Activated CD4-positive, alpha-beta T cell treated with anti-CD3 and anti-CD28 coated beads for 1 hour (primary cell): ENCODE data around the gene GUCY1A1.

Experiments
- DNase-seq: peaks from one replicate; pipeline ENCODE4 v3.0.0-alpha.2; 2020

Gene GUCY1A1

GRCh38 chr4:155660436-155660835 lies 6.2 kb upstream of the GUCY1A1 start:
- DNase-seq = no peak

GRCh38 chr4:155665054-155665453 lies 1.6 kb upstream of the GUCY1A1 start:
- DNase-seq = no peak

- DNase-seq = peak; percentile 7
Measured at GRCh38 chr4:155667222-155667567, 547 bp downstream of the GUCY1A1 start.

GRCh38 chr4:155667568-155668511 lies 1.2 kb downstream of the GUCY1A1 start:
- DNase-seq = no peak

GRCh38 chr4:155668707-155669220 lies 2.1 kb downstream of the GUCY1A1 start:
- DNase-seq = no peak

- DNase-seq = no peak
Measured at GRCh38 chr4:155672342-155672741, 5.7 kb downstream of the GUCY1A1 start.

DNA sequence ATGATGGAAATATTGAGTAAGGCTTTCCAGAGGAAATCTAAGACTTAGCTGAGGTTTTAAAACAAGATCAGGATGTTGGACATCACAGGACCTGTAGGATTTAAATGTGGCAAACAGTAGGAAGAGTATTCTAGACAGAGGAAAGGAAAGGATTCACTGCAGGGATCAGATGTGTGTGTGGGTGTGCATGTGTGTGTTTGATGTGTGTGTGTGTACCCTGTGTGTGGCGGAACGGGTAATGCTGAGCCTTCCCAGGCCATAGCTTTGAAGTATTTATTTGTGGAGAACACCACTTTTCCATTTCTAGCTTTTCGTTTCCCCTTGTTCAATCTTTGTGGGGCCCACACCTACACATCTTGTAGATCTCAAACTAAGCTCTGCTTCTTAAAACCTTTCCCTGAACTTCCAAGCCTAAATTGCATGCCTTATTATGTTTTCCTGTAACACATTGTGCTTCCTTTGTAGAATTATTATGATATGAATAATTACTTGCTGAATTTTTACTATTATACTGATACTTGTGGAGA lies 6.9 kb downstream of the GUCY1A1 start:
- no peak for DNase-seq

DNA sequence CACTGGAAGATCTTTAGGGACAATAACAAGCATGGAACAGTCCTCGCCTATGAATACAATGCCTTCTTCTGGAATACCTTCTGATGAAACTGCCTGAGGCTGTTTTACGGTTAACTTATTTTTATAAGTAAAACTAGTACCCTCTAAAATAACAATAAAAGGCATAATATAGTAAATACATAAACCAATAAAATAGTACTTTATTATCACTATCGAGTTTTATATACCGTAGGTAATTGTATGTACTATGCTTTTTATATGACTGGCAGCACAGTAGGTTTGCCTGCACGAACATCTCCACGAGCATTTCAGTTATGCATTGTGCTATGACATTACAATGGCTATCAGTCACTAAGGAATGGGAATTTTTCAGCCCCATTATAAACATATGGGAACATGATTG lies 8.0 kb downstream of the GUCY1A1 start:
- no peak for DNase-seq

DNA sequence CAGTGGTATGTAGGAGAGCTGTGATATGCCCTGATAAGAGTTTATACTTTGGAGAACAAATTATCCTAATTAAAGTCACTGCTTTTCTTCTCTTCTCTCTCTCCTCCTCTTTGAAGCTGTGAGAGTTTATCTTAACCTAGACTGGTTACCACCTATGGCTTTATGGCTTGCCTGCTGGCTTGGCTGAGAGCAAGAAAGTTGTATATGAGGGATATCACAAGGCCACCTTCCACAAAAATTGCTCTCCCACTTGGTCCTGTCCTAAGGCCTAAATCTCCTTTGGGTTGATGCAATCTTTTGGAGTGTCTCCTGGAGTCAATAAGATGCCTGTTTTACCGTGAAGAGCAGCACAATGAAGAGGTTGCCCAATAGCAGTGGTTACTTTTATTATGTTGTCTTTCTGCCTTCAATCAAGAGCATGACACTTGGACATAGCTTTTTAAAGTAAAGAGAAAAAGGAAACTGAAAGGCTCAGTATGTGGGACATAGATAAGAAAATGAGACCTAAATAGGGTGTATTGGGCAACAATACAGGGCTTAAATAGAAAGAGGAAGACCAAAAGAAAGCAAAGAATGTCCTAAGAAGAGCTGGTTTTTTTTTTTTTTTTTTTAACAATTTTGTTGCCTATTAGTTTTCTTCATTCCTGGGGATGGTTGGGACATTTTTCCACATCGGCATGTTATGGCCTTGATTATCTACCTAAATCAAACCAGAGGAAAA lies 9.2 kb downstream of the GUCY1A1 start:
- DNase-seq = no peak

DNA sequence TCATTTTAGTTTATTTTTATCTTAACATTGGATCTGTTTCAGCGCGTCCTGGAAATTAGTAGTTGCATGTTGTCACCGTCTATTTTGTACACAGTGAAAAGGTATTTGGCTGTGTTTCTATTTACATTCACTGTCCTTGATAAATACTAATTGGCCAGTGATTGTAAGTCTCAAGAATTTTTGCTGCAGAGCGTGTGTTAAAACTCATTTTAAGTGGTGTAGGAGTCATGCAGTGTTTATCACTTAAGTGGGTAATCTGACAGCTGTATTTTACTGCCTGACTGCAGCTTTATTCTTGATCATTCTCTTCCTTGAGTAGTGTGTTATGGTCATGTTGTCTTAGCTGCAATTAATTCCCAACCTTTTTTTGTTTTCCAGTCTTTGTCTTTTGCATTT lies 9.8 kb downstream of the GUCY1A1 start:
- no peak for DNase-seq

GRCh38 chr4:155678011-155678410 lies 11.4 kb downstream of the GUCY1A1 start:
- DNase-seq = no peak

DNA sequence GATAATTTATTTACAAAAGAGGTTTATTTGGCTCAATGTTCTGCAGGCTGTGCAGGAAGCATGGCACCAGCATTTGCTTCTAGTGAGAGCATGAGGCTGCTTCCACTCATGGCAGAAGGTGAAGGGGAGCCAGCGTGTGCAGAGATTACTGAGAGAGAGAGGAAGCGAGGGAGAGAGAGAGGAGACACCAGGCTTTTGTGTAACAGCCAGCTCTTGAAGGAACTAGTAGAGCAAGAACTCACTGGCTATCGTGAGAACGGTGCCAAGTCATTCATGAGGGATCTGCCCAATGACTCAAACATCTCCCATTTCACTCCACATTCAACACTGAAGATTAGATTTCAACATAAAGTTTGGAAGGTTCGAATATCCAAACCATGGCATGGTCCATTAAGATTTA lies 12.7 kb downstream of the GUCY1A1 start:
- no peak for DNase-seq

DNA sequence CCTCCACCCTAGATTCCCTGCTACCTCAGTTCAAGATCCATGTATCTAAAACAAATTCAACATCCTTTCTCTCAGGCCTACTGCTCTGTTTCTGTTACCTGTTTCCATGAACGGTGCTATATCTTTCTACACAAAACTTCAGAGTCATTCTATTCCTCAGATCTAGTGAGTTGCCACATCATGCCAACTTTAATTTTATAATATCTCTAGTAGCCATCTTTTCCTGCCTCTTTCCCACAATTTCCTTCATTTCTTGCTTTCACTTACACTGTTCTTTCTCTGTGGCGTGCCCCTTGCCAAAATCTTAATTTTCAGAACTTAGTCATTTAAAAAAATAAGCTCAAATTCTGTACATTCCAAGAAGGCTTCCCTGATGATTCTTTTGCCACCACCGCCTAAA lies 15.2 kb downstream of the GUCY1A1 start:
- no peak for DNase-seq

GRCh38 chr4:155684423-155684822 lies 17.8 kb downstream of the GUCY1A1 start:
- no peak for DNase-seq

GRCh38 chr4:155684892-155685541 lies 18.4 kb downstream of the GUCY1A1 start:
- DNase-seq = no peak

DNA sequence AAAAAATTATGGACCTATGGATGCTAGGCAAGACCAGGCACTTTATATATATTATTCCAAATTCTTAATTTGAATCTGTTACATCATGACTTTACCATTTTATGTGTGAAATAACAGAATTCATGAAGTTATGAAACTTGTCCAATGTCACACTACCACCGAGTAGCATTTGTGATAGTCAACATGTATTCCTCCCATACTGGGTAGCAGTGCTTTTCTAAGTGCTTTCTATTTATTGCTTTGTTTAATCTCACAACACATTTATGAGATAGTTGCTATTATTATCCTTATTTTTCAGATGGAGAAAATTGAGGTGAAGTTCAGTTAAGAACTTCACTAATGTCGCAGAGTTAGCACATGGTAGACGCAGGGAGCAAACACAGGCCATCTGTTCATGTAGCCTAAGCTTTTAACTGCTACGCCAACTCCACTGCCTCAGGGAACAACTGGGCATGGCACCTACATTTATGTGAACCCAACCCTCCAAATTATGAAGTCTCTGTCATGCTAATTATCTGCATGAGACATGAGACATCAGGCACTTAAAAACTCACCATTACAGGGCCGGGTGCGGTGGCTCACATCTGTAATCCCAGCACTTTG lies 20.8 kb downstream of the GUCY1A1 start:
- no peak for DNase-seq

DNA sequence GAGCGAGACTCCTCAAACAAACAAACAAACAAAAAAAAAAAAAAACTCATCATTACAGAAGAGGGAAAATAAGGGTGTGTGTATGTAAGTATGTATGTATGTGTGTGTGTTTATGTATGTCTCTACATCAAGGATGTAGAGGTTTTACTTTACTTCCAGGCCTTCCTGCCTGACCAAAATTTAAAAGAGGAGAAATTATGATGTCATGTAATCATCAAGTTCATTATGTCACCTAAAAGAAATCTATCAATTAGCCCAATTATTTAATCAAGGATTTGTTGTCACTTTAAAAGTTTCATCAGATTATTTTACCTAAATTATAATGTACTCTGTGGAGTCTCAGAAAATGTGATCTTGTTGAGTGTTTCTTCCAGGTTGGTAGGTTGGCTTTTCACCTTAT lies 21.6 kb downstream of the GUCY1A1 start:
- DNase-seq = no peak

GRCh38 chr4:155688860-155689259 lies 22.2 kb downstream of the GUCY1A1 start:
- DNase-seq = no peak

GRCh38 chr4:155690044-155690837 lies 23.6 kb downstream of the GUCY1A1 start:
- DNase-seq = no peak

DNA sequence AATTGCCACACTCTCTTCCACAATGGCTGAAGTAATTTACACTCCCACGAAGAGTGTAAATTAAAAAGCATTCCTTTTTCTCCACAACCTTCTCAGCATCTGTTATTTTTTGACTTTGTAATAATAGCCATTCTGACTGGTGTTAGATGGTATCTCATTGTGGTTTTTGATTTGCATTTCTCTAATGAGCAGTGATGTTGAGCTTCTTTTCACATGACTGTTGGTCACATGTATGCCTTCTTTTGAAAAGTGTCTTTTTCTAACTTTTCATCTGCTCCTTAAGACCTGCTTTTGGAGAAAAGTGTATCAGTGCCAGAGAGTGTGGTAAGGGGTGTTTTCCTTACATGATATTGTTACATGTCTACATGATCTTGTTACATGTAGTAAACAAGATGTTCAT lies 25.7 kb downstream of the GUCY1A1 start:
- no peak for DNase-seq

DNA sequence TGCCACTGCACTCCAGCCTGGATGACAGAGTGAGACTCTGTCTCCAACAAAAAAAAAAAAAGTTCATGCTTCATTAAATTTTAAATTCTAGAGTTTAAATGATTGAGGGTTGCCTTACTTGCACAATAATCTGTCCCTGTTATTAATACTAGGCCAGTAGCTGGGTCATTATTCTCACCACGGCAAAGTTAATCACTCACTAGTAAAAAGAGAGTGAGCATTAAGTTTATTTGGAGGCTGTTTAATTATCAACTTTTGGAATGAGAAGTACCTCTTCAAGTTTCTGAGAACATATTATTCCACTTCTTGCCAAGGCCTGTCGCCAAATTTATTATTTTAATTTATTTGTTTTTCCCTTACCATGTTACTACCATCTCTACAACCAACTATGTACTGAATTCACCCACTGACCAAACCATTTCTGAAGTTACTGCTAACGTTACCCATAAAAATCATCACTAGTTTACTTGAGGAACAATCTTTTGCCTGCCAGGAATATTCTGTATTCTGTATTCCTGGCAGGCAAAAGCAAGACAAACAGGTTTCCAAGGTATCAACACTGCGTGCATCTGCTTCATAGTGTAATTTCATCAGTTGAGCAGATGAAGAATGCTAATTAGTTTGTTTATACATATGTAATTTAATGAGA lies 26.5 kb downstream of the GUCY1A1 start:
- DNase-seq = no peak
